Spinal cord (tissue), 10 donors: ENCODE results near the gene RCAN1. TPM values are rescaled to one million over a fixed set of nuclear protein-coding genes. Genes with fewer than 3 reads are reported as not detected.
A peak's percentile ranks its signal among the peaks of the same experiment; 100 is the strongest.
"Not testable (repeated sequence)": the region's sequence is repeated elsewhere in the genome, so short reads cannot be mapped to it uniquely, and the experiment has no call there.

Experiments used
- DNase-seq, 6 donors: peaks; one replicate each; pipeline versions ENCODE4 v3.0.0 to v3.0.0-alpha.2; 2013 to 2015; ENCODE audit warnings: low spot score in 6 of 6, low read depth in 4 of 6
- H3K27ac ChIP-seq: one replicate; pipeline ENCODE4 v1.5.1; 2013; ENCODE audit warnings: low read depth, low read length, control low read depth
- H3K27me3 ChIP-seq: one replicate; pipeline ENCODE4 v1.6.1; 2013; ENCODE audit warnings: low read length; ENCODE audit not compliant: control insufficient read depth, insufficient read depth
- H3K36me3 ChIP-seq: one replicate; pipeline ENCODE4 v1.6.1; 2013; ENCODE audit warnings: low read length; ENCODE audit not compliant: control insufficient read depth, insufficient read depth
- H3K4me1 ChIP-seq: one replicate; pipeline ENCODE4 v1.6.1; 2013; ENCODE audit warnings: low read length; ENCODE audit not compliant: control insufficient read depth, insufficient read depth
- H3K4me3 ChIP-seq: one replicate; pipeline ENCODE4 v1.5.1; 2013; ENCODE audit warnings: low read depth, low read length, control low read depth
- H3K9me3 ChIP-seq: one replicate; pipeline ENCODE4 v1.6.1; 2013; ENCODE audit warnings: low read length; ENCODE audit not compliant: control insufficient read depth, insufficient read depth
- WGBS: methylation state at CpG from one replicate; pipeline ENCODE4 v1.1.5; 2013; ENCODE audit warnings: missing lambda C conversion rate; ENCODE audit not compliant: insufficient coverage; 5-methylcytosine and 5-hydroxymethylcytosine counted together
- polyA plus RNA-seq, 2 donors: library from polyadenylated mRNA; unstranded; fragments of 120-200 nt; gene quantifications; one replicate each; pipeline ENCODE4 v1.2.1, GENCODE V29; 2013; ENCODE audit not compliant: insufficient read length in 2 of 2
- total RNA-seq, 2 donors: library from RNA; depleted of rRNA in 1 of 2; stranded (reverse); fragments of 120-200 nt in 1 of 2; fragments of >200 nt in 1 of 2; gene quantifications; one replicate each; pipeline versions ENCODE4 v1.2.3 to v1.2.4, GENCODE V29; 2013 to 2014
- donor health status: healthy.

Gene RCAN1
- total and polyA plus RNA-seq, 4 donors: 42.4 to 107 (median 91.0) TPM

DNA sequence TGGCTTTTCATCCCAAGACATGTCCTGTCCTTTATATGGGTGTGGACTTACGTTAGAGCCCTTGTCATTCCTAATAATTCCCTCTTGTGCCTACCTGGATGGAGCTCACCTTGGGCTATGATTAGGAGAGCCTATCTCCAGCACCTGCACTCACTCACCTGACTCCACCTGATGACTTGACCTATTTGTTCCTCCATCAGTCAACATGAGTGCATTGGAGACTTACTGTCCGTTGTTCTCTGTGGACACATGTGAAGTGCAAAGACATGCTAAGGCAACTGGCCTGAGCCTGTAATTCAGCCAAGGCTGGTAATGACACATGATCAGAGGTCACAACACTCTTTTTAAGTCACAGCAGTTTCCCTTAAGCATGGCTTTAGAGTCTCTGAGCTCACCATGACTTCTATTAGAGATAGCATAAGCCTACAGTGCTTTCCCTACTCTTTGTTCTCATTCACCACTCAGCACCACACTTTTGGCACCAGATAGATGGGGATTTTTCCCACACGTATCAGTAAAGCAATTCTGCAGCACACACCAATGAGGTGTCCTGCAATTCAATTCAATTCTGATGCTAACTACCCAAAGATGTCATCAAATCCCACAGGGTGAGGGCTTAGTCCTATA, 112.3 kb downstream of the RCAN1 start:
- Histone ChIP-seq H3K27me3 (no peaks in the 10 kb centered on the region), H3K4me3 (no peak overlapping the region), H3K27ac (no peak overlapping the region), H3K4me1 (no peaks in the 10 kb centered on the region), H3K9me3 (no peaks in the 10 kb centered on the region), H3K36me3 (no peaks in the 10 kb centered on the region)
- no peak for DNase-seq
- WGBS: 92% methylated on average over 3 of the region's 3 CpGs

DNA sequence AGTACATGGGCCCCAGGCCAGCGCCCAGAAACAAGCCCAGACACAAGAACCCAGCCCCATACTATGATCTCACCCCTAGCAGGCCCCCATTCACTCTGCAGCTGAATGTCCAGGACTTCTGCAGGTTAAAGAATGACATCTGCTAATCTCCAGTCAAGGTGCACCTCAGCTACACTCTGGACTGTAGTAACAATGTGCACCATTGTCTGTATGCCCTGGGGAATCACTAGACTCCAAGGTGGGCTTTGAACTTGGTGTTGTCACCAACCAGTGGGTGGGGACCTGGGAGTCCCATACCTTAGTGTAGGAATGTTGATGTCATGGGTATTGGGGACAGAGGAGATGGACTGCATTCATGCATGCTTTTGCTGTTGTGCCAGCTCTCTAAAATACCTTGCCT, 113.2 kb downstream of the RCAN1 start:
- WGBS: no CpG with 5 or more reads among the region's 1 CpG
- no peak for DNase-seq
- no peaks in the 10 kb centered on the region for H3K4me1 ChIP-seq
- H3K36me3 ChIP-seq: no peaks in the 10 kb centered on the region
- H3K4me3 ChIP-seq: no peak overlapping the region
- no peaks in the 10 kb centered on the region for H3K9me3 ChIP-seq
- no peaks in the 10 kb centered on the region for H3K27me3 ChIP-seq
- H3K27ac ChIP-seq: no peak overlapping the region

DNA sequence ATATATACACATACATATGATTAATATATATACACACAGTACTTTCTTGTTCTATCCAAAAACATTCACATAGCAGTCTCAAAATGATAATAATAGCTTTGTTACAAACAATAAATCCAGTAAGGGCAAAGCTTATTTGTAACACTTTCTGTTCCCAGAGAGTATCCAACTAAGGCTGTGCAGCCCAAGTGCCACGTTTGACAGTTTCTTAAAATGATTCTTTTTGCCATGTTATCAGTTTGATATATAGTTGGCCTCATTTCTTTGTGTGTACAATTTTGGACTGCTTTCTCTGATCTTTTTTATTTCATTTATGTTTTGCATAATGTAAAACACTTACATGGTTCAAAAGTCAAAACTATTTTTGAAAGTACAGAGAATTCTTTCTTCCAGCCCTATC, 114.7 kb downstream of the RCAN1 start:
- Histone ChIP-seq H3K27ac (no peak overlapping the region), H3K27me3 (no peaks in the 10 kb centered on the region), H3K36me3 (no peaks in the 10 kb centered on the region), H3K9me3 (no peaks in the 10 kb centered on the region), H3K4me1 (no peaks in the 10 kb centered on the region), H3K4me3 (no peak overlapping the region)
- WGBS: 86% methylated on average over 1 of the region's 1 CpG
- DNase-seq: peak in 1 of 6 donors; percentile 29

DNA sequence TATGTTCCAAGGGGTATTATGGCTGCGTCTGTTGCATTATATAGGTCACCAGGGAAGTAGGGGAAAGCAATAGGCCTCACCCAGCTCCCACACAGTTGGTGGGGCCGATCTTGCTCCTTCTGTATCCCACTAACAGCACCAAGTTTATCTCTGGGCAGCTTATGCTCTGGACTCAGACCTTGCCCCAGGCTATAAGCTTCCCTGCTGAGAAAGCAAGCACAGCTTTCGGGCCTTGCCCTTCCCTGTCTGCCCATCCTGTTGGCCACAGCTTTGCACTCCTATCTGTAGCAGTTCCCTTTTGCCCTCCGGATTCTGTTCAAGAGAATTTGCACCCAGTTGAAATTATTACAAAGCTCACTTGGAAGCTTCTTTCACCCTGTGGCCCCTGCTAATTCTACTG, 115.8 kb downstream of the RCAN1 start:
- H3K36me3 ChIP-seq: no peaks in the 10 kb centered on the region
- H3K4me1 ChIP-seq: no peaks in the 10 kb centered on the region
- 95% methylated on average over 4 of the region's 4 CpGs for WGBS

DNA sequence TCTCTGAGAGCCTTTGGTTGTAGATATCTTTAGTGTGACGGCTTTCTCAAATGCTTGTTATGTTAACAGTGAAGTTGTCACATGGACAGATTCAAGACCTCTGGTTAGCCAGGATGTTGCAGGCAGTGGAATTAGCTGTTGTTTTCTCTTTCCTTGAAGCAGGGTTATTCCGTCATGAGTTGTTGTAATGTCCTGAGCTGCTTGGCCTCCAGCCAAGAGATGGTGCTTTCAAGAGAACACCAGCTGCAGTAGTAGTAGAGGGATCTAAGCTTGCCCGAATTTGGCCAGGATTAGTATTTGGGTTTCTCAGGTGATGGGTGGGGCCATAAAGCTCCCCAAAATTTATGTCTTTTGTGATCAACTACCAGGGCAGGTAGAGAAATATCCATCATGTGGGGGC, 116.3 kb downstream of the RCAN1 start:
- H3K9me3 ChIP-seq: no peaks in the 10 kb centered on the region
- DNase-seq: no peak
- no peaks in the 10 kb centered on the region for H3K4me1 ChIP-seq
- WGBS: 79% methylated on average over 2 of the region's 3 CpGs
- H3K27me3 ChIP-seq: no peaks in the 10 kb centered on the region
- no peak overlapping the region for H3K4me3 ChIP-seq
- H3K27ac ChIP-seq: no peak overlapping the region
- H3K36me3 ChIP-seq: no peaks in the 10 kb centered on the region

More for the DNA sequence above, 115.8 kb downstream of the RCAN1 start:
- no peak overlapping the region for H3K4me3 ChIP-seq
- no peak overlapping the region for H3K27ac ChIP-seq
- no peaks in the 10 kb centered on the region for H3K27me3 ChIP-seq
- no peaks in the 10 kb centered on the region for H3K9me3 ChIP-seq
- no peak for DNase-seq

DNA sequence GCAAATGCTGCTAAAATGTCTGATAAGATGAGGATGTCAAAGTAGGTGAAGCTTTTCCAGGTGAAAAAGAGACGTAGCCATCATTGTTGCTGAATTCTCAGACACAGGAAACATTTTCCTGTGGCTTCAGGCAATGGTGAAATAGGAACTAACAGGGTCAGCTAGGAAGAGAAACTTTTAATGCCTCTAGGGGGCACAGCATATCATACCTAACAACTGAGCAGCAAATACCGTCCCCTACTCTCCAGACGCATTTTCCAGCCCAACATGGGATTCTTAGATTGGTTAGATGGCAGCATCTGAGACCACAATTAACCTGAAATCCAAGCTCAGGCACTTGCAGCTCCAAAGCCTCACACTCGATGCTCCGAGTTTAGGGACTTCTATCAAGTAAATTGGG, 131.1 kb downstream of the RCAN1 start:
- no CpG with 5 or more reads among the region's 5 CpGs for WGBS
- not testable (repeated sequence) for H3K4me1 ChIP-seq, H3K27me3 ChIP-seq, H3K36me3 ChIP-seq, H3K4me3 ChIP-seq, DNase-seq, H3K27ac ChIP-seq, H3K9me3 ChIP-seq

DNA sequence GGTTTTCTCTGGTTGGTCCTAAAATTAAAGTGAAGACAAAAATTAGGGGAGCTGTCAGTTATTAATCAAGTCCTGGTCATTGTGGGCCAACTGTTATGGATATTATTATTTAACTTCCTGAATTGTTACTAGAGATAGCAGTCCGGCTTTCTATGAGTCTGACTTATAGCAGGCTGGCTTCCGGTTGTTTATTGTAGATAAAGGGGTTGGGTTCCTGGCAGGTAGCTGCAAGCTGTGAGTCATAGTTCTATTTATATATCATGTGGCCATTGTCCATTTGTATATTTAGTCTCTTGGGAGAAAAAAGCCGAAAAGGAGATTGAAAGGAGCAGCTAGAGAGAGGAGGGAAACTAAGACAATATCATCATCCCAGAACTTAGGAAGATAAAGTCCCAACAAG, 131.5 kb downstream of the RCAN1 start:
- not testable (repeated sequence) for H3K27ac ChIP-seq, H3K9me3 ChIP-seq, DNase-seq, H3K27me3 ChIP-seq, H3K36me3 ChIP-seq, H3K4me3 ChIP-seq, H3K4me1 ChIP-seq
- WGBS: no CpG with 5 or more reads among the region's 3 CpGs

DNA sequence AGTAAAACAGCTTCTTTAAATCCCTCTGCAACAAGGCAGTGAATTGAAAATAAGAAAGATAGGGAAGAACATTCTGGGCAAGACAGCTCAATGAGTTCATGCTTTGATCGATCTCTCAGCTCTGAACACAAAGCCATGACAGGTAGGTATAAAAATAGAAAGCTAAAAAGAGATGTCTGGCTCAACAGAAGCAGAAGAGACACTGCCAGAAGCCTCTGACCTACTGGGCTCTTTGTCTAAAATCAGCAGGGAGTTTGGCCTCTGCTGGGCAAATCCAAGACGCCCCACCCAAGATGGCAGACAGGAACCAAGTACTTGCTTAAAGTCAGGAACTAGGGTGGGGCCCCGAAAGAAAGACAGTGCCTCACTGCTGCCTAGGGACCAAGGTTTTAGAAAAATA, 147.6 kb downstream of the RCAN1 start:
- not testable (repeated sequence) for H3K4me3 ChIP-seq, H3K27me3 ChIP-seq, H3K4me1 ChIP-seq, H3K9me3 ChIP-seq, DNase-seq, H3K27ac ChIP-seq, H3K36me3 ChIP-seq
- WGBS: no CpG with 5 or more reads among the region's 3 CpGs

Other genes with a start within 250 kb of the RCAN1 start
- 10 to 100 TPM; 11.9 to 39.6 TPM for gene SMIM11, start 239.6 kb downstream of the RCAN1 start, total RNA-seq
- 10 to 100 TPM in 1 of 2 donors, 1 to 10 TPM in 1; 9.8 to 12.4 TPM for gene SMIM11, start 239.6 kb downstream of the RCAN1 start, polyA plus RNA-seq
- under 1 TPM in 1 of 2 donors, not detected in 1; 0.11 TPM for gene SMIM34, start 191.2 kb downstream of the RCAN1 start, total RNA-seq
- under 1 TPM; 0.33 to 0.92 TPM for gene SMIM34, start 191.2 kb downstream of the RCAN1 start, polyA plus RNA-seq
- 1 to 10 TPM in 1 of 2 donors, under 1 TPM in 1; 0.69 to 2.2 TPM for gene KCNE1, start 102.9 kb downstream of the RCAN1 start, total RNA-seq
- gene KCNE1, start 102.9 kb downstream of the RCAN1 start, polyA plus RNA-seq: 1 to 10 TPM; 1.7 to 2.7 TPM
- gene CLIC6, start 53.9 kb upstream of the RCAN1 start, total RNA-seq: 10 to 100 TPM in 1 of 2 donors, 1 to 10 TPM in 1; 1.5 to 19.0 TPM
- gene CLIC6, start 53.9 kb upstream of the RCAN1 start, polyA plus RNA-seq: 1 to 10 TPM in 1 of 2 donors, under 1 TPM in 1; 0.19 to 1.2 TPM